Midbrain (tissue), 1 donor: ENCODE data around the gene ARRB2.

Experiments used
- DNase-seq: peaks from one replicate; lab custom pipeline; 2025; lab: John Stamatoyannopoulos, UW

Gene ARRB2

DNA sequence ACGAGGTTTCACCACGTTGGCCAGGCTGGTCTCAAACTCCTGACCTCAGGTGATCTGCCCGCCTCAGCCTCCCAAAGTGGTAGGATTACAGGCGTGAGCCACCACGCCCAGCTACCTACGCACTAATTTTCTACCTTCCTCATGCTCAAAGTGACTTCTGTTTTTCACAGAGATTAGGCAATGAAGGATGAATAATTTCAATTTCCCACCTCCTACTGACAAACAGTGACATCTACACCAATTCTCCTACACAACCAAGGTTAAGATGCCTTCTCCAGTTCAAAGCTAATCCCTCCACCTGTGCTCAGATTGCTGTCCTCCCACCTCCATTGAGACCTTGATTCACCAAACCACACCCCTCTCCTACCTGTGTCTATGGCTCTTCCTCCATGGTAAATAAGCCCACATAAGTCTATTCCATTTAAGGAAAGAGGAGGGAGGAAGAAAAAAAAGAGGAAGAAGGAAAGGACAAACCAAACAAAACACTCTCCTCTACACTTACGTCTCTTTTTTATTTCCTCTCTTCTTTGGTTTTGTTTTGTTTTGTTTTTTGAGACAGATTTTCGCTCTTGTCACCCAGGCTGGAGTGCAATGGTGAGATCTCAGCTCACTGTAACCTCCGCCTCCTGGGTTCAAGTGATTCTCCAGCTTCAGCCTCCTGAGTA lies 15.3 kb downstream of the ARRB2 start:
- DNase-seq, result no peak

DNA sequence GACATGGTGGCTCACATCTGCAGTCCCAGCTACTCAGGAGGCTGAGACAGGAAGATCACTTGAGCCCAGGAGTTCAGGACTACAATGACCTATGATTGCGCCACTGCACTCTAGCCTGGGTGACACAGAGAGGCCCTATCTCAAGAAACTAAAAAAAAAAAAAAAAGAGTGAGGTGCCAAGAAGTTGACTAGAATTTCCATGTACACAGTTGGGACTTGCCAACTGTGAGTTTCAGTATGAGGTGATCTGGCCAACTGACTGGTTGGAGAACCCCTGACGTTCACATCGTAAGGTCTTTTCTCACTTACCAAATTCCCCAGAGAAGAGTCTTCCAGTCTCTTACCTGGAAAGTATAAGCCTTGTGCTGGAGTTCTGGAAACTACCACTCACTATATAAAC lies 17.7 kb downstream of the ARRB2 start:
- no peak for DNase-seq

GRCh38 chr17:4733073-4733531 lies 22.7 kb downstream of the ARRB2 start:
- no peak for DNase-seq

DNA sequence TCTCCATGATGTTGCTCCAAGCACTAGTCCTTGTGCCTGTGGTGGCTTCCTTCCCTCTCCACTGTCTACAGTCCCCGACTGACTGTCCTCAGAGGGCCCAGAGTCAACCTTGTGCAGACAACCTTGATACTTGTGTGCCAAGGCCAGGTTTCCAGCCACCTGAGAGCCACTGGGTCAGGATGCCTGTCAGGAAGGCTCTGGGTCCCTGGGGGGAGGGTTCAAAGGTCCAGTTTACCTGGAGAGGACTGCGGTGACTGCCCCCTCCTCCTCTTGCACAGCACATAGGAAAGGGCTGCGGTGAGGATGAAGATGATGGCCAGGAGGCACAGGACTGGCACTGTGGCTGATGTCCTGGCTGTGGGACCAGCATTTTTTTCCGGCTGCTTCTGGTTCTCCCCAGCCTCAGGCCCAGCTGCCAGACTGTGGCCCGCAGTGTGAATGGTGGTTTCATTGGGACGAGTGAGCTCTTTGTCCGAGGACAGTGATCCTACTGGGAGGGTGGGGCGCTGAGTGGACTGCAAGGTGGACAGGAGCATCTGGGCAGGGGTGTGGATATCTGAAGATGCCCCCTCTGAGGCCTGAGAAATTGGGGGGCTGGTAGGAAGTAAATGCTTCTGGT lies 24.5 kb downstream of the ARRB2 start:
- no peak for DNase-seq

DNA sequence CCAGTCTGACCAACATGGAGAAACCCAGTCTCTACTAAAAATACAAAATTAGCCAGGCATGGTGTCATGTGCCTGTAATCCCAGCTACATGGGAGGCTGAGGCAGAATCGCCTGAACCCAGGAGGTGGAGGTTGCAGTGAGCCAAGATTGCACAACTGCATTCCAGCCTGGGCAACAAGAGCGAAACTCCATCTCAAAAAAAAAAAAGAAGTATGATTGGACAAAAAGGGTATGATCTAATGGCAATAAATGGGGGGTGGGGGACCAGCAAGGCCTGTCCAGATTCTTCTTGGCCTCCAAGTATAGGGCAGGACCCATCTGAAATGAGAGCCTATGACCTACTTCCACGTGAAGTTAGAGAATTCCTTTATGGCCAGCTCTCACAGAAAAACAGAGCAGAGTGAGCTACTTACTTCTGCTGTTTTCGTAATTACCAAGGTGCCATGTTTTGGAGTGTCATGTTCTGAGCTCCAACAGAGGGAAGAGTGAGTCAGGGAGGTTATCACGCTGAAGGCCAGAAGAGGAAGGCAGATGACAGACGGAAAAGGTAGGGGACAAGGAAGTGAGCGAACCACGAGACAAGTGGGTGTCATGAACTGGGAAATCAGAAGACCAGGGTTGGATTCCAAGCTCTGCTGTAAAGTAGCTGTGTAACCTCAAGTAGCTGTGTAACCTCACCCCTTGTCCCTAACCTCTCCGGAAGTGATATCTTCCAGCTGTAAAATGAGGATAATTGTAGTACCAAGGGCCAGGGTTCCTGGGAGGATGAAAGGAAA lies 25.6 kb downstream of the ARRB2 start:
- peak; percentile 32 for DNase-seq

- no peak for DNase-seq
Measured at GRCh38 chr17:4738136-4739121, 28.0 kb downstream of the ARRB2 start.

- DNase-seq, result no peak
Measured at GRCh38 chr17:4739122-4740024, 28.9 kb downstream of the ARRB2 start, which contains the start of the genes CXCL16 and ZMYND15. TSS of gene CXCL16 (minus strand) at chr17:4739928. CDS start at chr17:4739339, 589 bp downstream. TSS of gene ZMYND15 (plus strand) at chr17:4739833. CDS start at chr17:4740549, 716 bp downstream.

DNA sequence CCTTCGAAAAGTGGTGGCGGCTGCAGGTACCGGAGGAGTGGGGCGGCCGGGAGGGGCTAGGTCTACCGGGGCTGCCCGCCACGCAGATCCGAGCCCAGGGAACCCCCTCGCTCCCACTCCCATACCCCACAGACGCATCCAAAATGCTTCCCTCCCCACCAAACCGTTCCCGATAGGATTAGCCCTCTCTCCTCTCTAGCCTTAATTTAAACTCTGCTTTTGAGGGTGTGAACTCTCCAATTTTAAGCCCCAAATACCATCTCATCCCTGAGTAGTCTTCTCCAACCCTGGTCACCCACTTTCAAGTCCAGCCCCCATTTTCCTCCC lies 29.6 kb downstream of the ARRB2 start:
- no peak for DNase-seq

- DNase-seq, result no peak
Measured at GRCh38 chr17:4740584-4740983, 30.2 kb downstream of the ARRB2 start.

GRCh38 chr17:4741544-4741943 lies 31.1 kb downstream of the ARRB2 start:
- DNase-seq, result no peak

- no peak for DNase-seq
Measured at GRCh38 chr17:4742133-4742532, 31.7 kb downstream of the ARRB2 start.

DNA sequence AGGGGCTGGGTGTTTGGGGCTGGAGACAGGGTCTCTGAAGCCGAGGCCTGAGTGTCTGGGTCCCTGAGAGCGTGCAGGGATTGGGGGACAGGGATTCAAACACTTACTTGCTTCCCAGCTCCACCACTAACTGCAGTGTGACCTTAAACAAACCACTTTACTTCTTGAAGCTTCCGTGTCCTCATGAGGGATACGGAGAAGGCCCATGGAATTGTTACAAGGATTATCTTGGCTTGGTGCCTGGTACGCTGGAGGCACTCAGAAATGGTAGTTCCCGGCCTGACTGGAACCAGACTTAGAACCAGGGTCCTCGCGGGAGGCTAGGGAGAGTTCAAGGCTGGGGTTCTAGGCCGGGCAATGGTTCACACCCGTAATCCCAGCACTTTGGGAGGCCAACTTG lies 32.2 kb downstream of the ARRB2 start:
- DNase-seq, result no peak

- no peak for DNase-seq
Measured at GRCh38 chr17:4743216-4743615, 32.8 kb downstream of the ARRB2 start.

DNA sequence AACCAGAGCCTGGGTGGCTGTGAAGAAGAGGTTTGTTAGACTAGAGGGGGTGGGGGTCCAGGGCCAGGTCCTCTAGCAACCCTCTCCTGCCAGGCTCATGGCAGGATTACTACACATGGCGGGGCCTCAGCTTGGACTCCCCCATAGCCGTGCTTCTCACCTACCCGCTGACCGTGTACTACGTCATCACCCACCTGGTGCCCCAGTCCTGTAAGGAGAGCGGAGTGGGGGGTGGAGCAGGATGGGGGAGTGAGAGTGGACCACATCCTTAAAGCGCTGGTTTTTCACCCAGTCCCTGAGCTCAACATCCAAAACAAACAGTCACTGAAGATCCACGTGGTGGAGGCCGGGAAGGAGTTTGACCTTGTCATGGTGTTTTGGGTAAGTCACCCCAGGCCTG lies 33.5 kb downstream of the ARRB2 start:
- DNase-seq, result no peak

- no peak for DNase-seq
Measured at GRCh38 chr17:4744999-4745969, 34.9 kb downstream of the ARRB2 start.

DNA sequence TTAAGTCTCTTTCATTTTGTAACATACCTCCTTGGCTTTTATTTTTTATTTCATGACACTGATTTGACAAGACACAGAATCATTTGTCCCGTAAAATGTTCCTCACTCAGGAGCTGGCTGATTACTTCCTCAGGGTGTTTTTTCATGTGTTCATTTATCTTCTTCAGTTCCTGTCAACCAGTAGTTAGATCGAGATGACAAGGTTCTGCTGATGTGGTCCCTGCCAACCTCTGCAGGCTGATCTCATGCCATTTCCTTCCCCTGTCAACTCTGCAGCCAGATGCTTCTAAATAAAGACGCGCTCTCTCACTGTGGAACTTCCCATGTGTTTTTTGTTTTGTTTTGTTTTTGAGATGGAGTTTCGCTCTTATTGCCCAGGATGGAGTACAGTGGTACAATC lies 37.4 kb downstream of the ARRB2 start:
- DNase-seq, result no peak

- no peak for DNase-seq
Measured at GRCh38 chr17:4748686-4749085, 38.3 kb downstream of the ARRB2 start.

GRCh38 chr17:4750606-4751005 lies 40.2 kb downstream of the ARRB2 start:
- no peak for DNase-seq

DNA sequence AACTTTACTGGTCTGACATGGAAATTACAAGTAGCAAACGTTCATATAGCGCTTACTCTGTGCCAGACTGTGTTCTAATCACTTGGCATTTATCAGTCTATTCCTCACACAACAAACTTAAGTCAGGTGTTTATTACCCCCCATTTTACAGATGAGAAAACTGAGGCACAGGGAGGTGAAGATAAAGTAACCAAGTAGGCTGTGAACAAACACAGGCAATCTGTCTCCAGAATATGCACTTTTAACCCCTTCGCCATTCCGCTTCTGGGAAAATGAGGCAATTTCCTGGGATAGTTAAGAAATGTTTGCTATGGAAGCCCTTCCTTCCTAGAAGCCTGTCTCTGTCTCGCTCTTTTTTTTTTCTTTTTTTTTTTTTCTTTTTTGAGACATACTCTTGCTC lies 41.5 kb downstream of the ARRB2 start:
- DNase-seq, result no peak

DNA sequence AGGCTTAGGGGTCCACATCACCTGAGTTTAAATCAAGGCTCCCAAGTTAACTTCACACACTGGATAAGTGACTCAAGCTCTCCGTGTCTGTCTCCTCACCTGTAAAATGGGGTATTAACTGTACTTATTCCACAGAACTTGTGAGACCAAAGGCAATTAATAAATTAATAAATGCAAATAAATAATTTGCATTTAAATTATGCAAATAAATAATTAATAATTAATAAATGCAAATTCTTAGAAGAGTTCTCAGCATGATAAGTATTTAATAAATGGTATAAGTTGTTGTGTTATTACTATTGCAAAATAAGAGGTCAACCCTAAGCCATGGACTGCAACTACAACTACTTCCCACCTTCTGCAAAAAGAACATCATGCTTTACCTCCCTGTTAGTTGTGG lies 43.0 kb downstream of the ARRB2 start:
- no peak for DNase-seq
